NCI-H1417 (cell line): ENCODE results near the gene RERE.
A peak's percentile ranks its signal among the peaks of the same experiment; 100 is the strongest.

Experiments
- DNase-seq, 3 experiments: peaks; one replicate each; lab custom pipeline; 2025; lab: John Stamatoyannopoulos, UW

RERE gene

GRCh38 chr1:8689431-8690252 is 127.8 kb downstream of the RERE start:
- DNase-seq = no peak

GRCh38 chr1:8687538-8687937 is 129.9 kb downstream of the RERE start:
- peak in 1 of 3 experiments; percentile 54 for DNase-seq

- peak in 2 of 3 experiments; percentile 35 to 65 for DNase-seq
These were observed 130.4 kb downstream of the RERE start for GRCh38 chr1:8687039-8687438.

- DNase-seq = no peak
These were observed 132.0 kb downstream of the RERE start for GRCh38 chr1:8685463-8685862.

GRCh38 chr1:8684590-8684989 is 132.8 kb downstream of the RERE start:
- no peak for DNase-seq

GRCh38 chr1:8682573-8682972 is 134.9 kb downstream of the RERE start:
- peak in 1 of 3 experiments; percentile 26 for DNase-seq

GRCh38 chr1:8681911-8682310 is 135.5 kb downstream of the RERE start:
- peak in 2 of 3 experiments; percentile 14 to 50 for DNase-seq

GRCh38 chr1:8680664-8681650 is 136.5 kb downstream of the RERE start:
- peak in 2 of 3 experiments; percentile 45 to 71 for DNase-seq

- peak in 2 of 3 experiments; percentile 18 to 59 for DNase-seq
These were observed 137.3 kb downstream of the RERE start for GRCh38 chr1:8679929-8680663.

GRCh38 chr1:8679395-8679800 is 138.0 kb downstream of the RERE start:
- DNase-seq = peak in 1 of 3 experiments; percentile 46

- DNase-seq = no peak
These were observed 138.6 kb downstream of the RERE start for GRCh38 chr1:8678673-8679394.

- no peak for DNase-seq
These were observed 139.7 kb downstream of the RERE start for GRCh38 chr1:8677782-8678181.

- no peak for DNase-seq
These were observed 140.6 kb downstream of the RERE start for GRCh38 chr1:8676813-8677212.

- no peak for DNase-seq
These were observed 141.4 kb downstream of the RERE start for GRCh38 chr1:8676072-8676471.

- DNase-seq = no peak
These were observed 142.5 kb downstream of the RERE start for GRCh38 chr1:8674912-8675311.

GRCh38 chr1:8674481-8674880 is 143.0 kb downstream of the RERE start:
- DNase-seq = no peak

GRCh38 chr1:8671306-8671917 is 146.0 kb downstream of the RERE start:
- DNase-seq = peak; percentile 13 to 52 (median 49)

GRCh38 chr1:8670371-8670818 is 147.0 kb downstream of the RERE start:
- DNase-seq = no peak

GRCh38 chr1:8669606-8670335 is 147.7 kb downstream of the RERE start:
- no peak for DNase-seq
